Activated naive CD8-positive, alpha-beta T cell treated with anti-CD3 and anti-CD28 coated beads for 36 hours (primary cell): Measurements from ENCODE around the gene SELENBP1. TPM values are rescaled to one million over a fixed set of nuclear protein-coding genes. Genes with fewer than 3 reads are reported as not detected.
"Not testable (repeated sequence)": the region's sequence is repeated elsewhere in the genome, so short reads cannot be mapped to it uniquely, and the experiment has no call there.

Experiments
- DNase-seq: peaks from one replicate; pipeline ENCODE4 v3.0.0; 2021
- H3K27ac Mint-ChIP-seq: one replicate; pipeline ENCODE4 v1.8.0; 2022; ENCODE audit warnings: mild to moderate bottlenecking, moderate library complexity, mixed read lengths
- H3K27me3 Mint-ChIP-seq: one replicate; pipeline ENCODE4 v1.8.0; 2022; ENCODE audit warnings: mild to moderate bottlenecking, mixed read lengths
- H3K36me3 Mint-ChIP-seq: one replicate; pipeline ENCODE4 v1.8.0; 2021; ENCODE audit warnings: mild to moderate bottlenecking, mixed read lengths
- H3K4me1 Mint-ChIP-seq: one replicate; pipeline ENCODE4 v1.8.0; 2021; ENCODE audit warnings: mixed read lengths
- H3K4me3 Mint-ChIP-seq: one replicate; pipeline ENCODE4 v1.8.0; 2022; ENCODE audit warnings: mild to moderate bottlenecking, moderate library complexity, mixed read lengths
- H3K9me3 Mint-ChIP-seq: one replicate; pipeline ENCODE4 v1.8.0; 2022; ENCODE audit warnings: mixed read lengths
- total RNA-seq, 2 experiments: library from RNA; stranded (reverse); gene quantifications; one replicate each; pipeline ENCODE4 v1.2.3, GENCODE V29; 2021

Gene SELENBP1
- total RNA-seq, 2 experiments from 2014 or later, result not detected

- Mint-ChIP-seq H3K9me3 (peaks cover 4% of the 10 kb centered on the region), H3K36me3 (no peaks in the 10 kb centered on the region), H3K4me1 (no peaks in the 10 kb centered on the region), H3K27ac (no peak overlapping the region), H3K4me3 (no peak overlapping the region), H3K27me3 (no peaks in the 10 kb centered on the region)
- no peak for DNase-seq
These were observed 4.7 kb downstream of the SELENBP1 start for GRCh38 chr1:151367658-151368392.

GRCh38 chr1:151364996-151365395, 7.5 kb downstream of the SELENBP1 start:
- Mint-ChIP-seq H3K36me3 (peaks cover 3% of the 10 kb centered on the region), H3K4me3 (no peak overlapping the region), H3K27ac (no peak overlapping the region), H3K4me1 (no peaks in the 10 kb centered on the region), H3K27me3 (no peaks in the 10 kb centered on the region), H3K9me3 (peaks cover 15% of the 10 kb centered on the region)
- no peak for DNase-seq

- no peaks in the 10 kb centered on the region for H3K4me1 Mint-ChIP-seq
- peaks cover 3% of the 10 kb centered on the region for H3K36me3 Mint-ChIP-seq
- no peak for DNase-seq
- H3K4me3 Mint-ChIP-seq, result no peak overlapping the region
- H3K27me3 Mint-ChIP-seq, result no peaks in the 10 kb centered on the region
- peaks cover 15% of the 10 kb centered on the region for H3K9me3 Mint-ChIP-seq
- H3K27ac Mint-ChIP-seq, result no peak overlapping the region
These were observed 10.0 kb downstream of the SELENBP1 start for GRCh38 chr1:151362308-151363155.

- no peak overlapping the region for H3K27ac Mint-ChIP-seq
- no peak overlapping the region for H3K4me3 Mint-ChIP-seq
- H3K27me3 Mint-ChIP-seq, result no peaks in the 10 kb centered on the region
- H3K36me3 Mint-ChIP-seq, result peaks cover 3% of the 10 kb centered on the region
- DNase-seq, result no peak
- H3K4me1 Mint-ChIP-seq, result no peaks in the 10 kb centered on the region
- H3K9me3 Mint-ChIP-seq, result peaks cover 15% of the 10 kb centered on the region
These were observed 10.6 kb downstream of the SELENBP1 start for GRCh38 chr1:151361883-151362282.

GRCh38 chr1:151356696-151357095, 15.8 kb downstream of the SELENBP1 start:
- H3K4me1 Mint-ChIP-seq, result no peaks in the 10 kb centered on the region
- no peaks in the 10 kb centered on the region for H3K27me3 Mint-ChIP-seq
- peaks cover under 1% of the 10 kb centered on the region for H3K36me3 Mint-ChIP-seq
- no peak overlapping the region for H3K4me3 Mint-ChIP-seq
- peaks cover 4% of the 10 kb centered on the region for H3K9me3 Mint-ChIP-seq
- DNase-seq, result no peak
- H3K27ac Mint-ChIP-seq, result no peak overlapping the region

GRCh38 chr1:151352021-151352718, 20.3 kb downstream of the SELENBP1 start:
- no peak for DNase-seq
- Mint-ChIP-seq H3K36me3 (no peaks in the 10 kb centered on the region), H3K27ac (no peak overlapping the region), H3K27me3 (no peaks in the 10 kb centered on the region), H3K9me3 (peaks cover 4% of the 10 kb centered on the region), H3K4me3 (no peak overlapping the region), H3K4me1 (peaks cover 10% of the 10 kb centered on the region)

GRCh38 chr1:151350323-151350722, 22.2 kb downstream of the SELENBP1 start:
- DNase-seq, H3K4me3 Mint-ChIP-seq, H3K27me3 Mint-ChIP-seq, H3K27ac Mint-ChIP-seq, H3K9me3 Mint-ChIP-seq: not testable (repeated sequence)
- peaks cover 11% of the 10 kb centered on the region for H3K36me3 Mint-ChIP-seq
- peaks cover 20% of the 10 kb centered on the region for H3K4me1 Mint-ChIP-seq

- Mint-ChIP-seq H3K9me3 (peaks cover 4% of the 10 kb centered on the region), H3K27me3 (no peaks in the 10 kb centered on the region), H3K4me3 (peak overlapping the region; percentile 97), H3K27ac (peak overlapping the region; percentile 99), H3K4me1 (peaks cover 32% of the 10 kb centered on the region), H3K36me3 (peaks cover 20% of the 10 kb centered on the region)
- no peak for DNase-seq
These were observed 24.8 kb downstream of the SELENBP1 start for GRCh38 chr1:151347523-151348246.

GRCh38 chr1:151346769-151347522, 25.6 kb downstream of the SELENBP1 start, which contains the start of gene RFX5:
Gene RFX5 (minus strand): TSS chr1:151347252. CDS start chr1:151346320, 932 bp downstream.
- Mint-ChIP-seq H3K36me3 (peaks cover 20% of the 10 kb centered on the region), H3K27ac (peak within 1 kb of the TSS; percentile 99), H3K27me3 (no peaks in the 10 kb centered on the region), H3K4me1 (peaks cover 32% of the 10 kb centered on the region), H3K9me3 (no peaks in the 10 kb centered on the region), H3K4me3 (peak within 1 kb of the TSS; percentile 97)
- peak; percentile 95 for DNase-seq

GRCh38 chr1:151346082-151346768, 26.3 kb downstream of the SELENBP1 start:
- H3K27ac Mint-ChIP-seq, result peak overlapping the region; percentile 99
- H3K4me1 Mint-ChIP-seq, result peaks cover 32% of the 10 kb centered on the region
- no peaks in the 10 kb centered on the region for H3K9me3 Mint-ChIP-seq
- DNase-seq, result peak; percentile 15
- no peaks in the 10 kb centered on the region for H3K27me3 Mint-ChIP-seq
- H3K36me3 Mint-ChIP-seq, result peaks cover 20% of the 10 kb centered on the region
- H3K4me3 Mint-ChIP-seq, result peak overlapping the region; percentile 97

GRCh38 chr1:151344291-151344690, 28.2 kb downstream of the SELENBP1 start:
- Mint-ChIP-seq H3K9me3 (no peaks in the 10 kb centered on the region), H3K27me3 (no peaks in the 10 kb centered on the region), H3K4me3 (no peak overlapping the region), H3K27ac (peak overlapping the region; percentile 63), H3K36me3 (peaks cover 20% of the 10 kb centered on the region), H3K4me1 (peaks cover 41% of the 10 kb centered on the region)
- no peak for DNase-seq

GRCh38 chr1:151343587-151343986, 28.9 kb downstream of the SELENBP1 start:
- Mint-ChIP-seq H3K4me1 (peaks cover 41% of the 10 kb centered on the region), H3K27me3 (no peaks in the 10 kb centered on the region), H3K9me3 (no peaks in the 10 kb centered on the region), H3K36me3 (peaks cover 20% of the 10 kb centered on the region), H3K4me3 (no peak overlapping the region), H3K27ac (peak overlapping the region; percentile 63)
- no peak for DNase-seq

- H3K36me3 Mint-ChIP-seq, result peaks cover 20% of the 10 kb centered on the region
- H3K27me3 Mint-ChIP-seq, result no peaks in the 10 kb centered on the region
- peaks cover 35% of the 10 kb centered on the region for H3K4me1 Mint-ChIP-seq
- no peaks in the 10 kb centered on the region for H3K9me3 Mint-ChIP-seq
- no peak for DNase-seq
- no peak overlapping the region for H3K4me3 Mint-ChIP-seq
- H3K27ac Mint-ChIP-seq, result peak overlapping the region; percentile 10
These were observed 29.9 kb downstream of the SELENBP1 start for GRCh38 chr1:151342569-151342968.
